ENCODE results near the gene IMPDH1.

- TF ChIP-seq EP300 (IDR thresholded peaks at IDR 0.05): no peak
- TF ChIP-seq CTCF (IDR thresholded peaks at IDR 0.05): no peak
- no peak for TF ChIP-seq POLR2A (IDR thresholded peaks at IDR 0.05)
- TF ChIP-seq POLR2AphosphoS5 (IDR thresholded peaks at IDR 0.05): no peak
These were observed 43.5 kb downstream of the IMPDH1 start for GRCh38 chr7:128366300-128366699.

Measured in upper lobe of left lung (tissue), 4 donors.